HG03064 (cell line): ENCODE results near the gene NRDC.

Experiments used
- ATAC-seq: cut with Tn5 transposase; IDR thresholded peaks from one replicate; pipeline ENCODE4 v1.9.1; 2021; ENCODE audit warnings: low read depth; ENCODE audit not compliant: unreplicated experiment

Gene NRDC

DNA sequence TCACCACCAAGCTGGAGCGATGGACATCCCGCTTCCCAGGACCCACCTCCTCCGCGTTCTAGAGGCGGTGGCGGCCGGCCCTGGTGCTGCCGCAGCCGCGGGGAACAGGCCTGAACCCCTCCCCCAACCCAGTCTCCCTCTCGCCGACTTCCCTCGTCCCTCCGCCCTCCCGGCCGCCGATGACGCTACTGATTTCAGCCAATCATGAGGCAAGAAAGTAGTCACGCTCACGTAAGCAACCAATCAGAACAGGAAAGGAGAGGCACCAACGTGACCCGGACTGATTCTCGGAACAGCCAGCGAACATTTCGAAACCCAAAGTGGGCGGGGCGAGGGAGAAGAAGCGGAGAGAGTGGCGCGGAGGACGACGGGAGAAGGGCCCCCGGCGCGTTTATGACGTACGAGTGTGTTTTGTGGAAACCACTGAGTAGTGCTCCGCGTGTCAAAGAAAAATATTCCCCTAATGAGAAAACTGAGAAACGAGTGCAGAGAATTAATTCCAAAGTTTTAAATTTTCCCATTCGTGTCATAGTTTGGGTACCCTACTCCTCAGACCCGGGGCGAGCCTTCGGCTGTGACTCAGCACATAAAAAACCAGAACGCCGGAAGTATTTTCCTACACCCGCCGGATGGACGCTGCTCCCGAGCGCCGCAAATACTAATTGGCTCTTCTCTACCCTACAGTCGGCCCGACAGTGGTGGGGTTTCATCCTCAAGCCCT, at the start of gene NRDC:
NRDC (minus strand) TSS at position 112 of the 721 bp plus-strand sequence. CDS start 112 bp downstream, outside the sequence.
- ATAC-seq: peak; percentile 86

DNA sequence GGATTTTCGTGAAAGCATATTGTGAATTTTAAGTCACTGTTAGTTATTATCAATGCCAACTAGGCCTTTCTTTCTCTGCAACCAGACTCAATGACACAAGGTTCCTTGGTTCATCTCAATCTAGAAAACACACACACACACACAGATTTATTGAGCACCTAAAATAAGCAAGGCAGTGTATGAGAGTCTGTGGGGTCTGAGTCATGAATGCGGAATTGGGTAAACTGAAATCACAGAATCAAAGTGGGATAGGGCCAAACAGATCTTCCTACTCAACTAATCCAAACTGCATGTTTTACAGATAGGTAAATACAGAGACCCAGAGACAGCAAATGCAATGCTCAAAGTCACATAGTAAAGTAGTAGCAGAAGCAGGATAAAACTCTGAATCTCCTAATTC, 48.5 kb upstream of the NRDC start:
- ATAC-seq: no peak

DNA sequence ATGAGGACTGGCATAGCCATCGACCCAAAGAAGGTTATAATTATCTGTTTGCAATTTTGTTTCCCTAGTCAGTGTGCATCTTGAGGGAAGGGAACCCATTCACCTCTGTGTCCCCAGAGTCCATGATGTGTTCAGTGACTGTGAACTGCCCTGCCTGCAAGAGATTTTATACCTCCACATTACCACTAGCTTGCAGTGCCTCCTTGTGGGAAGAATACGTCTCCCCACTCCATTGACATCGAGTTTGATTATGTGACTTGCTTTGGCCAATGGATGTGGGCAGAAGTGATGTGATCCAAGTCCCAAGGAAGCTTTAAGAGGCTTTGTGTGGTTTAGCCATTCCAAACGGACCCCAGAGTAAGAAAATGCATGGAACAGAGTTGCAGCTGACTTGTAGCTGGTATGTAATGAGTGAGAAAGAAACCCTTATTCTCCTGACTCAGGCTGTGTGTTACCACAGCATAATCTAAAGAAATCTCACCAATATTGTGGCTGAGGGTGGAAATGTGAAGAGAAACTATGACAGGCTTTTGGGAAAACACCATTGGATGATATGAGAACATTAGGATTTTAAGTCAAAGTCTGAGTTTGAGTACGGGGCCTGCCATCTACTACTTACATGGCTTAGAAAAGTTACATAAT, 47.8 kb upstream of the NRDC start:
- ATAC-seq: no peak

GRCh38 chr1:51924455-51924854, 45.9 kb upstream of the NRDC start:
- ATAC-seq: no peak

DNA sequence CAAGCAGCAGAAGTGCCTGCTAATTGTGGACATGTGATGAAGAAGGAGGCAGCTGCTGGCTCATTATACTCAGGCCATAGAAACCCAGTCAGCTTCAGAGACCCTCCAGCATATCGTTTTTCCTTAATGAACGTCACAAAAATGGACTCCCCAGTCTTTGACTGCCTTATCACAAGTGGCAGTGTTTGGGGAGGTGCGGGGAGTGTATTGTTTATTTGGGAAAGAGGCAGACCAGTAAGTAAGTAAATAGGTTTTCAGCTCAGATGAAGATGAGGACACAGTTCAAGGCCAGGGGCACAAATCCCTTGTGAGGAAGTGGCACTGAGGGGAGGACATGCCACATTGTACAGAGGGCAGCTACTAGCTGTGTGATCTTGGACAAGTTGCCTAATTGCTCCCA, 43.5 kb upstream of the NRDC start:
- ATAC-seq: no peak

- ATAC-seq: no peak
Observed at GRCh38 chr1:51920130-51920529, 41.6 kb upstream of the NRDC start.

DNA sequence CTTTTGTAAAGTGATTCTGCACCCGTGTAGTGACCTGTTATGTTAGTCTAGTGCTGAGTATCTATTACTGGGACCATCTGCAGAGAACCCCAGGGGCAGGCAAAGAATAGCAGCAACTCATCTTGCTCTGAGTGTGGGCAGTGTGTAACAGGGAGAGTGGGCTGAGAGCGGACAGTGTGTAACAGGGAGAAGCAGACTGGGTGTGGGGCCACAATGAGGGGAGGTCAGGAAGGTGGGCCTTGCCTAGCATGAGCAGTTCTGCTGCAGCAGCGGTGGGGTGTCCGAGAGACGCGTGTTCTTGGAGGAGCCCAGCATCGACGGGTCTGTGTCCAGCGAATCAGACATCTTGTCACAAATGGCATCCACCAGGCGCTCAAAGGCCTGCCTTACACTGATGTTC, 41.2 kb upstream of the NRDC start:
- no peak for ATAC-seq

DNA sequence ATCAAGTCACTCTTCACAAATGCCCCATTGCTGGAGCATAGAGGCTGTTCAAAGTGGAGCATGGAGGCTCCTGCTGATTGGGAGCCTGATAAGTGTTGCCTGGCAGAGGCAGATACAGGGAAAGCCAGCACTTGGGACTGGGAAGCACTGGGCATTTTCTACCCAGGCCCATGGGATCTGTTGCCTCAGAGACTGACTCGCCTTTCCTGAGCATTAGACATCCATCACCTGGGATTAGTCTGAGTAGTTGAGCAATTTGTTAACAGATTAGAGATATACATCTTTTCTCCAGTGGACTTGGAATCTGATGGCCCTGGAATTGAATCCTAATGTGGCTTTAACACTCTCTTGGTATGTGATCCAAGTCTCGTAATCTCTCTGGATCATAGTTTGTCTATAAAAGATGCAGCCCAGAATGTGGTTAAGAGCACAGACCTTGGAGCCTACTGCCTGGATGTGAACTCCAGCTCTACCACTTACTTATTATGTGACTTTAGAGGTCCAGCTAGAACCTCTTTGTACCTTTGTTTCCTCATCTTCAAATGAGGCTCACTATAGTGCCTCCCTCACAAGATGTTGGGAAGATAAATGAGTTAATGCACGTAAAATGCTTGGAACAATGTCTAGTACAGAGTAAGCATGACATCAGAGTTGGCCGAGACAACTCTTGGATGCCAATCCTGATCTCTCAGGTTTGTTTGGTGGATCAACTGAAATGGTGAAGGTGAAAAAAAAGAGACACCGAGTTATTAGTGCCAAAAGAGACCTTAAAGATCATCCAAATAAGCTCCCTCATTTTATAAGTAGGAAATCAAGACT, 38.3 kb upstream of the NRDC start:
- no peak for ATAC-seq

DNA sequence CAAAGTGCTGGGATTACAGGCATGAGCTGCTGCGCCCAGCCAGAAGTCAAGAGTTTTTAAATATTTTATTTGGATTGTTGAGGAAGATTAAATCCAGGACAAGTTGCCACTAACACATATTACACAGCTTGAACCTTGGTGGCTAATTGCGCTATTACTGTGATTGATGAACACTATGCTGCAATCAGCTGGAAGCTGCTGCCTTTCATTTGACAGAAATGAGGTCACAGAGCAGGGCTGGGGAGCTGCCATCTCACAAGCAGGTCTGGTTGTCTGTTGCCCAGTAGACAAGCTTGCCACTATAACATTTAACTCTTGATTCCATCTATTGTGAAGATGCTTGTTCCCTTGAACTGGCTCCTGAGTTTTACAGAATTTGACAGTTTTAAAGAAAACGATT, 37.4 kb upstream of the NRDC start:
- no peak for ATAC-seq

DNA sequence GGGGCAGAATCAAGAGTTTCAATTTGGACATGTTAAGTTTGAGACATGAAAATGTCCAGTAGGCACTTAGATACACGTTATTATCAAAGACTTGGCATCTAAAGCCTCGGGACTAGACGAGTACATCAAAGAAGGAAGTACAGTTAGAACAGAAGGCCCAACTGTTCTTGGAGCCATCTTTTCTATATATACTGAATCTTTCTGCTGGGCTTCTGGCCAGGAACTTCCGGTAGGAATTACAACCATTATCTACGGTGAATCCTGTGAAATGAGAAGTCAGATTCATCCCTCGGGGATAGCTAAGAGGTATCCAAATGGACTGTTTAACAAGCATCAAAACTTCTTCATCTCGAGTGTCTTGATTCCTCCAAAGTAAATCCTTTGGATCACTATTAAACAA, 34.4 kb upstream of the NRDC start:
- no peak for ATAC-seq

GRCh38 chr1:51910221-51911000, 31.9 kb upstream of the NRDC start:
- ATAC-seq: no peak

DNA sequence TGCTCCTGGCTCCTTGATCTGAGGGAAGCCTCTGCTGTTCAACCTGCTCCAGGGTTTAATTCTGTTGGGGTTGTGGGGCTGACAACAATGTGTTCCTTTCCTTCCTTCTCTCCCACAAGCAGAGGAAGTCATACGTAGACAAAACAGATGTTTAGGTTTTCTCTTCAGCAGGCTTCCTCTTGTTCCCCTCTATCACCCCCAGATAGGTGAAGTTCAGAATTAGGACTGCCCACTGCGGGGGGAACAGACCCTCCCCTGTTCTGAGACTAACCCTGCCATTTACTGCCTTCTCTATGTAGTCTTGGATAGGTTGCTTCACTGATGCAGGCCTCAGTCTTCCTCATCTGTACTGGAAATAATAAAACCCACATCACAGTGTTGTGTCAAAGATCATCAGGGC, 30.0 kb upstream of the NRDC start:
- ATAC-seq: no peak

- no peak for ATAC-seq
Observed at GRCh38 chr1:51907079-51907702, 28.7 kb upstream of the NRDC start.

- no peak for ATAC-seq
Observed at GRCh38 chr1:51906306-51907078, 28.0 kb upstream of the NRDC start.

- ATAC-seq: no peak
Observed at GRCh38 chr1:51902456-51902855, 23.9 kb upstream of the NRDC start.

DNA sequence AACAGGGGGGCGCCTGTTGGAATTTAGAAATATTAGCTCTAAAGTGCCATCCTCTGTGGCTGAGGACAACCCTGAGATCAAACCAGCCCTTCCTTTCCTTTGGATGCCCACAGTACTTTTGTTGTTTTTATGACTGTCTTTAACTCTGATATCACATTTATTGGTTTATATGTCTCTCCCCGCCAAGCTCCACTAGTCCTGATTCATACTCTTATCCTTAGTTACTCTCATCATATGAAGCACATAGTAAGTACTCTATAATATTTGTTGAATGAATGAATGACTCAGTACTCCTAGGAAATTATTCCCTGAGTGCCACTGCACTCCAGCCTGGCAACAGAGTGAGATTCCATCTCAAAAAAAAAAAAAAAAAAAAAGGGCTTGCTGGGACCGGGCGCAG, 22.6 kb upstream of the NRDC start:
- ATAC-seq: no peak

- no peak for ATAC-seq
Observed at GRCh38 chr1:51899022-51899421, 20.5 kb upstream of the NRDC start.

DNA sequence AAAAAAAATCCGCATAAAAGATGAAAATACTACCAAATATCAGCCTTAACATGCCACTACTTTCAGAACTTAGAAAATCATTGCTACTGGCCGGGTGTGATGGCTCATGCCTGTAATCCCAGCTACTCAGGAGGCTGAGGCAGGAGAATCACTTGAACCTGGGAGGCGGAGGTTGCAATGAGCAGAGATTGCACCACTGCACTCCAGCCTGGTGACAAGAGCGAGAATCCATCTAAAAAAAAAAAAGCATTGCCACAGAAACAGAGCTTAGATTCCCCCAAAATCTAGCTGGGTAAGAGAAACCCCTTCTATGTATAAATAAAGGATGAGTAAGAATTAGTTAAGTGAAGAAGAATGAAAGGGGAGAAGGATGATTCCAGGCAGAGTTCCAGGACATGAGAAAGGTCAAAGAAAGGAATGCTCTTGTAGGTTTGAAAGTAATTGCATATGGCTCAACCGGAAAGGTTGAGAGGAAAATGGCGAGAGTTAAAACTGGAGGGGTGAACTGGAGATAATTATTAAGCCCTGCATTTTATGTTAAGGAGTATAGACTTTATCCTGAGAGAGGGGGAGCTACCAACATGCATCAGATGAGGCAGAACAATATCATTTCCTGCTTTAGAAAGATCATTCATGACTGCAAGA, 19.7 kb upstream of the NRDC start:
- ATAC-seq: no peak

DNA sequence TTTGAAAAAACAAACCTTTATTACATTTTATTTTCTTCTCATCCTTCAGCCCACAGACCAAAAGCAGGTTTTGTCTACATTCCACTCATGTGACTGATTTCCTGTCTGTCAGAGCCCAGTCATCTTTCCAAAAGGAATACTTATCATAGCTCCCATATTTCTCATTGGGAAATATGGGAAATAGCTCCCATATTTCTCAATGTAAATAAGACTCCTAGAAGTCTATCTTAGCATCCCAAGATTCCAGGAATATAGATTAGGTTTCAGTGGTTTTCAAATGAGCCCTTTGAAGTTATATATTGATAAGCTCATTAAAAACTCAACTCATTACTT, 19.1 kb upstream of the NRDC start:
- ATAC-seq: no peak
